IMR-90 (cell line): Measurements from ENCODE around the gene GABRP. TPM values are rescaled to one million over a fixed set of nuclear protein-coding genes. Genes with fewer than 3 reads are reported as not detected.

Experiments used
- ATAC-seq: fragments of 200-7000 bp; cut with Tn5 transposase; 2 replicates; pipeline ENCODE4 v1.9.1; 2020; ENCODE audit warnings: low read depth, mild to moderate bottlenecking, moderate library complexity
- BruUV-seq: library from RNA; stranded (reverse); fragments of 400-500 nt; replicated peaks from 2 replicates; lab custom pipeline; 2021; lab: Mats Ljungman, UMichigan
- CTCF ChIA-PET: fragments of 300-600 bp; formaldehyde crosslinking; extraction: SDS; loops from one replicate; lab custom pipeline; 2021; ENCODE audit warnings: antibody characterized with exemption; lab: Yijun Ruan, JAX
- POLR2A ChIA-PET: fragments of 300-600 bp; sonication (Branson Sonifier 250); formaldehyde crosslinking; loops from one replicate; lab custom pipeline; 2022; ENCODE audit warnings: antibody characterized with exemption; ENCODE audit not compliant: unreplicated experiment; lab: Charles Lee
- DNase-seq: peaks from one replicate; pipeline ENCODE4 v3.0.0; 2013
- H2AFZ ChIP-seq: replicated peaks from 2 replicates; pipeline ENCODE3; 2013; ENCODE audit warnings: low read length, mild to moderate bottlenecking; ENCODE audit not compliant: poor library complexity
- H2AK5ac ChIP-seq: 2 replicates; pipeline ENCODE4 v1.6.1; 2013; ENCODE audit warnings: low read depth, low read length, inconsistent platforms
- H2AK9ac ChIP-seq: replicated peaks from 2 replicates; pipeline ENCODE3; 2013; ENCODE audit warnings: mild to moderate bottlenecking, low read depth, low read length, moderate library complexity; ENCODE audit not compliant: poor library complexity
- H2BK120ac ChIP-seq: 2 replicates; pipeline ENCODE4 v1.6.1; 2013; ENCODE audit warnings: low read depth, low read length, inconsistent platforms
- H2BK15ac ChIP-seq: 3 replicates; pipeline ENCODE4 v1.6.1; 2013; ENCODE audit warnings: low read depth, low read length, inconsistent platforms
- H2BK20ac ChIP-seq: 2 replicates; pipeline ENCODE4 v1.6.1; 2013; ENCODE audit warnings: low read depth, mild to moderate bottlenecking, inconsistent platforms, low read length, moderate library complexity
- H2BK5ac ChIP-seq: 2 replicates; pipeline ENCODE4 v1.6.1; 2013; ENCODE audit warnings: mild to moderate bottlenecking, low read depth, low read length, inconsistent platforms; ENCODE audit not compliant: poor library complexity, severe bottlenecking
- H3K14ac ChIP-seq: replicated peaks from 2 replicates; pipeline ENCODE4 v1.6.1; 2013; ENCODE audit warnings: low read depth, low read length, inconsistent platforms
- H3K18ac ChIP-seq: 2 replicates; pipeline ENCODE4 v1.6.1; 2013; ENCODE audit warnings: low read depth, low read length, control low read depth
- H3K23ac ChIP-seq: 2 replicates; pipeline ENCODE4 v1.6.1; 2013; ENCODE audit warnings: low read depth, low read length, inconsistent platforms
- H3K27ac ChIP-seq: 2 replicates; pipeline ENCODE4 v1.5.1; 2013; ENCODE audit warnings: mild to moderate bottlenecking, control low read depth, low read length; ENCODE audit not compliant: insufficient read depth
- H3K27me3 ChIP-seq: 2 replicates; pipeline ENCODE4 v1.6.1; 2013; ENCODE audit warnings: low read length; ENCODE audit not compliant: control insufficient read depth, insufficient read depth
- H3K36me3 ChIP-seq: 2 replicates; pipeline ENCODE4 v1.6.1; 2013; ENCODE audit warnings: low read length, mixed read lengths; ENCODE audit not compliant: control insufficient read depth, insufficient read depth
- H3K4ac ChIP-seq: 2 replicates; pipeline ENCODE4 v1.6.1; 2013; ENCODE audit warnings: low read depth, low read length, inconsistent platforms
- H3K4me1 ChIP-seq: 2 replicates; pipeline ENCODE4 v1.6.1; 2013; ENCODE audit warnings: low read length, mixed read lengths; ENCODE audit not compliant: control insufficient read depth, insufficient read depth
- H3K4me2 ChIP-seq: 2 replicates; pipeline ENCODE4 v1.6.1; 2013; ENCODE audit warnings: low read depth, mild to moderate bottlenecking, control low read depth, low read length, moderate library complexity
- H3K4me3 ChIP-seq: 2 replicates; pipeline ENCODE4 v1.5.1; 2013; ENCODE audit warnings: low read depth, mild to moderate bottlenecking, control low read depth, low read length, moderate library complexity; ENCODE audit not compliant: insufficient read depth
- H3K56ac ChIP-seq: 2 replicates; pipeline ENCODE4 v1.6.1; 2013; ENCODE audit warnings: low read length, inconsistent platforms; ENCODE audit not compliant: insufficient read depth; ENCODE audit errors: extremely low read depth
- H3K79me1 ChIP-seq, 2 experiments: 2 replicates each; pipeline ENCODE4 v1.6.1; 2013; ENCODE audit warnings: low read length in 2 of 2, inconsistent platforms in 1 of 2, low read depth in 1 of 2
- H3K9ac ChIP-seq: 2 replicates; pipeline ENCODE4 v1.6.1; 2013; ENCODE audit warnings: low read depth, low read length, control low read depth
- H3K9me1 ChIP-seq: 2 replicates; pipeline ENCODE4 v1.6.1; 2013; ENCODE audit warnings: low read length, inconsistent platforms; ENCODE audit not compliant: insufficient read depth
- H3K9me3 ChIP-seq: 2 replicates; pipeline ENCODE4 v1.6.1; 2013; ENCODE audit warnings: low read length; ENCODE audit not compliant: control insufficient read depth, insufficient read depth
- H4K20me1 ChIP-seq: 2 replicates; pipeline ENCODE4 v1.6.1; 2013; ENCODE audit warnings: low read length, inconsistent platforms; ENCODE audit not compliant: insufficient read depth
- H4K5ac ChIP-seq: 2 replicates; pipeline ENCODE4 v1.6.1; 2013; ENCODE audit warnings: mild to moderate bottlenecking, low read depth, low read length, control low read depth
- H4K8ac ChIP-seq, 2 experiments: 2 replicates each; pipeline ENCODE4 v1.6.1; 2013; ENCODE audit warnings: low read depth in 2 of 2, low read length in 2 of 2, control low read depth in 1 of 2, inconsistent platforms in 1 of 2
- H4K91ac ChIP-seq: 2 replicates; pipeline ENCODE4 v1.6.1; 2013; ENCODE audit warnings: low read depth, low read length, inconsistent platforms; ENCODE audit not compliant: insufficient read depth
- BHLHE40 ChIP-seq: fragments of 150-350 bp; IDR thresholded peaks from 2 replicates; pipeline ENCODE4 v1.6.1; 2016; ENCODE audit warnings: mild to moderate bottlenecking, low read depth, low read length
- CEBPB ChIP-seq: IDR thresholded peaks from 2 replicates; pipeline ENCODE4 v1.6.1; 2012; ENCODE audit warnings: low read depth, low read length, improper control_type of control experiment
- CHD1 ChIP-seq: IDR thresholded peaks from 2 replicates; pipeline ENCODE4 v1.6.1; 2012; ENCODE audit warnings: low read depth, low read length, improper control_type of control experiment
- CTCF ChIP-seq: conservative IDR thresholded peaks from 2 replicates; pipeline ENCODE4 v1.5.1; 2012; ENCODE audit warnings: mild to moderate bottlenecking, low read depth, low read length, improper control_type of control experiment
- FOS ChIP-seq: fragments of 150-350 bp; IDR thresholded peaks from 2 replicates; pipeline ENCODE4 v1.6.1; 2016; ENCODE audit warnings: low read depth, low read length
- MAFK ChIP-seq: IDR thresholded peaks from 2 replicates; pipeline ENCODE4 v1.6.1; 2012; ENCODE audit warnings: low read depth, low read length, improper control_type of control experiment
- MAZ ChIP-seq: IDR thresholded peaks from 2 replicates; pipeline ENCODE4 v1.6.1; 2012; ENCODE audit warnings: low read depth, mild to moderate bottlenecking, low read length, improper control_type of control experiment, moderate library complexity, borderline replicate concordance
- MXI1 ChIP-seq: IDR thresholded peaks from 2 replicates; pipeline ENCODE4 v1.6.1; 2012; ENCODE audit warnings: low read depth, mild to moderate bottlenecking, low read length, moderate library complexity, borderline replicate concordance
- POLR2A ChIP-seq: IDR thresholded peaks from 2 replicates; pipeline ENCODE4 v1.6.1; 2012; ENCODE audit warnings: mild to moderate bottlenecking, low read depth, low read length
- RAD21 ChIP-seq: IDR thresholded peaks from 2 replicates; pipeline ENCODE4 v1.6.1; 2012; ENCODE audit warnings: low read length, improper control_type of control experiment
- RCOR1 ChIP-seq: IDR thresholded peaks from 2 replicates; pipeline ENCODE4 v1.6.1; 2012; ENCODE audit warnings: mild to moderate bottlenecking, low read length, improper control_type of control experiment; ENCODE audit not compliant: insufficient replicate concordance
- RFX5 ChIP-seq: IDR thresholded peaks from 2 replicates; pipeline ENCODE4 v1.8.0; 2012; ENCODE audit warnings: low read depth, mild to moderate bottlenecking, low read length, moderate library complexity
- WGBS, 2 experiments: methylation state at CpG; one replicate each; pipeline versions ENCODE4 v1.1.5 to v1.1.7; 2013; ENCODE audit warnings: missing lambda C conversion rate in 2 of 2; ENCODE audit not compliant: insufficient read length in 1 of 2; ENCODE audit errors: extremely low coverage in 2 of 2; 5-methylcytosine and 5-hydroxymethylcytosine counted together
- dilution Hi-C: fragments of 300-500 bp; cut with HindIII; formaldehyde crosslinking; loops from one replicate; pipeline ENCODE4 v1.14.3; 2018; ENCODE audit warnings: low sequenced_read_pairs; ENCODE audit not compliant: unreplicated experiment
- in situ Hi-C: fragments of 300-500 bp; cut with MboI; formaldehyde crosslinking; loops from 3 replicates; pipeline ENCODE4 v1.14.3; 2019; ENCODE audit warnings: low sequenced_read_pairs, inconsistent platforms, mixed read lengths
- intact Hi-C: fragments of 100-400 bp; cut with micrococcal nuclease; formaldehyde crosslinking; loops from 2 replicates; pipeline ENCODE4 v1.10.0; 2022
- polyA plus RNA-seq, 3 experiments: library from polyadenylated mRNA; depleted of rRNA; stranded (reverse); fragments of >200 nt; gene quantifications; 2 replicates each; pipeline ENCODE4 v1.2.3, GENCODE V29; 2012; ENCODE audit warnings: low replicate concordance in 1 of 3
- total RNA-seq: library from RNA; depleted of rRNA; stranded (reverse); fragments of >200 nt; gene quantifications from 2 replicates; pipeline ENCODE4 v1.2.3, GENCODE V29; 2012
- TF ChIP-seq, protein P1 (sequence below): fragments of 150-350 bp; IDR thresholded peaks from 2 replicates; pipeline ENCODE4 v1.6.1; 2017; ENCODE audit warnings: mild to moderate bottlenecking, antibody characterized with exemption, low read length, low read depth

GABRP gene
- total and polyA plus RNA-seq, 2 of the 4 experiments (the other 2 are of a cell fraction) = not detected

GRCh38 chr5:170813231-170813630, 29.7 kb downstream of the GABRP start:
- Histone ChIP-seq H4K20me1 (no peaks in the 10 kb centered on the region; the same call in 1 of the 2 replicates), H3K4me3 (no peak overlapping the region), H3K9me1 (no peaks in the 10 kb centered on the region), H2AFZ (no peak overlapping the region), H3K23ac (no peak overlapping the region), H3K4ac (no peak overlapping the region), H2BK120ac (no peak overlapping the region), H3K18ac (no peak overlapping the region), H3K4me2 (no peak overlapping the region), H2BK15ac (no peak overlapping the region), H4K5ac (no peak overlapping the region), H4K8ac (no peak overlapping the region), H3K79me1 (no peaks in the 10 kb centered on the region), H3K9ac (no peak overlapping the region), H3K36me3 (no peaks in the 10 kb centered on the region), H3K27me3 (no peaks in the 10 kb centered on the region), H2AK5ac (no peak overlapping the region), H3K56ac (no peak overlapping the region), H4K91ac (no peak overlapping the region), H2BK5ac (no peak overlapping the region), H2BK20ac (no peak overlapping the region), H3K9me3 (no peaks in the 10 kb centered on the region), H2AK9ac (no peak overlapping the region), H3K4me1 (no peaks in the 10 kb centered on the region), H3K27ac (no peak overlapping the region), H3K14ac (no peak overlapping the region)
- intact Hi-C loops (loop anchor here (5.0 kb wide), 1 partner anchor 339 kb away; no protein-coding TSS in a partner anchor), dilution Hi-C loops (no loop called here), in situ Hi-C loops (loop anchor here (5.0 to 25.0 kb wide), 3 partner anchors 99 to 529 kb away; no protein-coding TSS in a partner anchor)
- BruUV-seq = no TSS peak
- DNase-seq (no peak), ATAC-seq (no peak)
- ChIA-PET CTCF (no interaction called here), POLR2A (no interaction called here)
- TF ChIP-seq, protein P1, sequence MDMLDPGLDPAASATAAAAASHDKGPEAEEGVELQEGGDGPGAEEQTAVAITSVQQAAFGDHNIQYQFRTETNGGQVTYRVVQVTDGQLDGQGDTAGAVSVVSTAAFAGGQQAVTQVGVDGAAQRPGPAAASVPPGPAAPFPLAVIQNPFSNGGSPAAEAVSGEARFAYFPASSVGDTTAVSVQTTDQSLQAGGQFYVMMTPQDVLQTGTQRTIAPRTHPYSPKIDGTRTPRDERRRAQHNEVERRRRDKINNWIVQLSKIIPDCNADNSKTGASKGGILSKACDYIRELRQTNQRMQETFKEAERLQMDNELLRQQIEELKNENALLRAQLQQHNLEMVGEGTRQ = no peak
- TF ChIP-seq BHLHE40 = no peak
- TF ChIP-seq RFX5 = no peak
- TF ChIP-seq CTCF = no peak
- TF ChIP-seq MAFK = no peak
- no peak for TF ChIP-seq CEBPB
- no peak for TF ChIP-seq FOS
- no peak for TF ChIP-seq RCOR1
- no peak for TF ChIP-seq MXI1
- TF ChIP-seq MAZ = no peak
- no peak for TF ChIP-seq RAD21
- no peak for TF ChIP-seq CHD1
- TF ChIP-seq POLR2A = no peak
- 88% methylated on average over 2 of the region's 5 CpGs; no CpG with 5 or more reads in 1 of the 2 experiments for WGBS, 2 experiments
